OCI-LY7 (cell line): ENCODE data around the gene FBXO36. TPM values are rescaled to one million over a fixed set of nuclear protein-coding genes. Genes with fewer than 3 reads are reported as not detected.
A peak's percentile ranks its signal among the peaks of the same experiment; 100 is the strongest.

Source experiments
- BruUV-seq: library from RNA; stranded (reverse); fragments of 400-500 nt; replicated peaks from 2 replicates; lab custom pipeline; 2021; lab: Mats Ljungman, UMichigan
- CTCF ChIA-PET: fragments of 300-600 bp; sonication (Branson Sonifier 250); formaldehyde crosslinking; loops from one replicate; lab custom pipeline; 2022; ENCODE audit warnings: antibody characterized with exemption; ENCODE audit not compliant: unreplicated experiment; lab: Charles Lee
- POLR2A ChIA-PET: fragments of 300-600 bp; sonication (Branson Sonifier 250); formaldehyde crosslinking; loops from one replicate; lab custom pipeline; 2022; ENCODE audit warnings: antibody characterized with exemption; lab: Charles Lee
- DNase-seq: peaks from one replicate; pipeline ENCODE4 v3.0.0-alpha.2; 2015; ENCODE audit warnings: low spot score
- H2AFZ ChIP-seq: fragments of 200-600 bp; sonication (generic), shearing (Covaris generic); 2 replicates; pipeline ENCODE4 v1.6.1; 2014; ENCODE audit warnings: mild to moderate bottlenecking, antibody characterized with exemption, low read length, moderate library complexity
- H3K27ac ChIP-seq: fragments of 200-600 bp; sonication (generic); 2 replicates; pipeline ENCODE4 v1.5.1; 2014; ENCODE audit warnings: mixed run types, low read depth, mild to moderate bottlenecking, moderate library complexity, low read length, inconsistent platforms; ENCODE audit not compliant: poor library complexity, severe bottlenecking
- H3K36me3 ChIP-seq: fragments of 200-600 bp; sonication (generic); 2 replicates; pipeline ENCODE4 v1.6.1; 2014; ENCODE audit warnings: mild to moderate bottlenecking, antibody characterized with exemption, low read length, moderate library complexity, mixed read lengths; ENCODE audit not compliant: insufficient read depth
- H3K4me1 ChIP-seq: fragments of 200-600 bp; sonication (generic); 2 replicates; pipeline ENCODE4 v1.5.1; 2014; ENCODE audit warnings: mild to moderate bottlenecking, low read length; ENCODE audit not compliant: insufficient read depth, poor library complexity, severe bottlenecking
- H3K4me2 ChIP-seq: fragments of 200-600 bp; sonication (generic); 2 replicates; pipeline ENCODE4 v1.6.1; 2014; ENCODE audit warnings: mild to moderate bottlenecking, low read length
- H3K4me3 ChIP-seq: fragments of 200-600 bp; sonication (generic); 2 replicates; pipeline ENCODE4 v1.5.1; 2014; ENCODE audit warnings: mild to moderate bottlenecking, low read depth, low read length; ENCODE audit not compliant: poor library complexity, severe bottlenecking
- H3K79me2 ChIP-seq: fragments of 200-600 bp; sonication (generic); 2 replicates; pipeline ENCODE4 v1.6.1; 2016; ENCODE audit warnings: low read depth, mild to moderate bottlenecking, low read length, moderate library complexity, mixed read lengths; ENCODE audit not compliant: insufficient read depth
- H3K9me2 ChIP-seq: fragments of 200-600 bp; sonication (generic); 2 replicates; pipeline ENCODE4 v1.6.1; 2016; ENCODE audit warnings: mild to moderate bottlenecking, low read length, mixed read lengths; ENCODE audit not compliant: insufficient read depth
- H3K9me3 ChIP-seq: fragments of 200-600 bp; sonication (generic); 2 replicates; pipeline ENCODE4 v1.6.1; 2014; ENCODE audit warnings: mild to moderate bottlenecking, mixed run types, low read length, mixed read lengths
- H4K20me1 ChIP-seq: fragments of 200-600 bp; sonication (generic); 2 replicates; pipeline ENCODE4 v1.6.1; 2014; ENCODE audit warnings: mild to moderate bottlenecking, antibody characterized with exemption, low read length, moderate library complexity, mixed read lengths; ENCODE audit not compliant: insufficient read depth
- EZH2phosphoT487 ChIP-seq: fragments of 200-600 bp; sonication (generic); IDR thresholded peaks from 2 replicates; pipeline ENCODE4 v1.6.1; 2018; ENCODE audit warnings: low read depth, borderline replicate concordance, mild to moderate bottlenecking, mixed run types, antibody characterized with exemption, low read length, moderate library complexity, mixed read lengths
- intact Hi-C: fragments of 100-400 bp; cut with micrococcal nuclease; formaldehyde crosslinking; loops from one replicate; pipeline ENCODE4 v1.10.0; 2022; ENCODE audit not compliant: unreplicated experiment
- total RNA-seq, 2 experiments: library from RNA; depleted of rRNA in 1 of 2; stranded (reverse); fragments of >200 nt in 1 of 2; shearing (Covaris generic) in 1 of 2; gene quantifications; 2 replicates each; pipeline ENCODE4 v1.2.3, GENCODE V29; 2014 to 2022
- TF ChIP-seq, protein P1 (sequence below): fragments of 200-600 bp; sonication (generic); conservative IDR thresholded peaks from 2 replicates; pipeline ENCODE4 v1.5.1; 2014; ENCODE audit warnings: mild to moderate bottlenecking, antibody characterized with exemption, low read length, moderate library complexity, mixed read lengths

Gene FBXO36
- total RNA-seq, 2 experiments from 2014 or later: 2.5 to 2.6 TPM

GRCh38 chr2:229910147-229910831 is 12.0 kb upstream of the FBXO36 start:
- peaks cover 39% of the 10 kb centered on the region for H3K36me3 ChIP-seq
- CTCF ChIA-PET: no interaction called here
- H3K9me3 ChIP-seq: no peaks in the 10 kb centered on the region
- peaks cover 31% of the 10 kb centered on the region for H3K4me1 ChIP-seq
- H2AFZ ChIP-seq: no peak overlapping the region
- H3K27ac ChIP-seq: no peak overlapping the region
- H3K79me2 ChIP-seq: peaks cover 79% of the 10 kb centered on the region
- POLR2A ChIA-PET: interaction anchor here (0.8 to 1.7 kb wide), 3 partner anchors 10 to 14 kb away, joined by 3 to 10 read pairs (median 4); partner anchors contain the start of genes FBXO36 and TRIP12
- intact Hi-C loops: loop anchor here (2.0 kb wide), 1 partner anchor 109 kb away; no protein-coding TSS in a partner anchor
- peak overlapping the region; percentile 26; the same call in 1 of the 2 replicates for H3K4me2 ChIP-seq
- DNase-seq: no peak
- H4K20me1 ChIP-seq: peaks cover 44% of the 10 kb centered on the region
- no peaks in the 10 kb centered on the region for H3K9me2 ChIP-seq
- no peak overlapping the region for H3K4me3 ChIP-seq
- BruUV-seq: no TSS peak
- TF ChIP-seq, protein P1, sequence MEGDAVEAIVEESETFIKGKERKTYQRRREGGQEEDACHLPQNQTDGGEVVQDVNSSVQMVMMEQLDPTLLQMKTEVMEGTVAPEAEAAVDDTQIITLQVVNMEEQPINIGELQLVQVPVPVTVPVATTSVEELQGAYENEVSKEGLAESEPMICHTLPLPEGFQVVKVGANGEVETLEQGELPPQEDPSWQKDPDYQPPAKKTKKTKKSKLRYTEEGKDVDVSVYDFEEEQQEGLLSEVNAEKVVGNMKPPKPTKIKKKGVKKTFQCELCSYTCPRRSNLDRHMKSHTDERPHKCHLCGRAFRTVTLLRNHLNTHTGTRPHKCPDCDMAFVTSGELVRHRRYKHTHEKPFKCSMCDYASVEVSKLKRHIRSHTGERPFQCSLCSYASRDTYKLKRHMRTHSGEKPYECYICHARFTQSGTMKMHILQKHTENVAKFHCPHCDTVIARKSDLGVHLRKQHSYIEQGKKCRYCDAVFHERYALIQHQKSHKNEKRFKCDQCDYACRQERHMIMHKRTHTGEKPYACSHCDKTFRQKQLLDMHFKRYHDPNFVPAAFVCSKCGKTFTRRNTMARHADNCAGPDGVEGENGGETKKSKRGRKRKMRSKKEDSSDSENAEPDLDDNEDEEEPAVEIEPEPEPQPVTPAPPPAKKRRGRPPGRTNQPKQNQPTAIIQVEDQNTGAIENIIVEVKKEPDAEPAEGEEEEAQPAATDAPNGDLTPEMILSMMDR: no peak
- TF ChIP-seq EZH2phosphoT487: no peak

- H3K27ac ChIP-seq: no peak overlapping the region
- H4K20me1 ChIP-seq: peaks cover 44% of the 10 kb centered on the region
- no peaks in the 10 kb centered on the region for H3K9me3 ChIP-seq
- H3K36me3 ChIP-seq: peaks cover 39% of the 10 kb centered on the region
- H3K79me2 ChIP-seq: peaks cover 85% of the 10 kb centered on the region
- H3K4me1 ChIP-seq: peaks cover 31% of the 10 kb centered on the region
- H3K9me2 ChIP-seq: no peaks in the 10 kb centered on the region
- CTCF ChIA-PET: no interaction called here
- H2AFZ ChIP-seq: no peak overlapping the region
- intact Hi-C loops: loop anchor here (2.0 kb wide), 1 partner anchor 110 kb away; no protein-coding TSS in a partner anchor
- peak overlapping the region; percentile 28 for H3K4me2 ChIP-seq
- DNase-seq: peak; percentile 64
- no peak overlapping the region for H3K4me3 ChIP-seq
- BruUV-seq: no TSS peak
- POLR2A ChIA-PET: interaction anchor here (0.6 to 2.2 kb wide), 6 partner anchors 8 to 567 kb away, joined by 3 to 10 read pairs (median 4); partner anchors contain the start of genes FBXO36 and TRIP12
- TF ChIP-seq EZH2phosphoT487: no peak
- TF ChIP-seq, protein P1: peak; percentile 79
These were observed 11.4 kb upstream of the FBXO36 start for GRCh38 chr2:229910832-229911412.

DNA sequence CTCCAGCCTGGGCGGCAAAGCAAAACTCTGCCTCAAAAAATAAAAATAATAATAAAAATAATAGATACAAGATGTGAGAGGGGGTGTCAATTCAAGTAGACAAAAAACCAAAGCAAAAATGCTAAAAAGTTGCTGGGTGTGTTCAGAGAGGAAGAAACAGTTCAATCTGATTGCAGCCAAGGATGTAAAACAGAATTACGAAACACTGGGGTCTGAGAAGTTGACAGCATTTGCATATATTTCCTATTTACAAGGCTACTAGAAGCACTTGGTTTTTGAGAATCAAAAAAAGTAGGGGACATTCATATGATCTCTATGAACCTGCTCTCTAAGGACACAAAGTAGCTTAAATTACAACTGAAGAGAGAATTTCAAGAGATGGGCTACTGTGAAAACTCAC is 8.1 kb upstream of the FBXO36 start:
- TF ChIP-seq EZH2phosphoT487: no peak
- TF ChIP-seq, protein P1: no peak
- no peak overlapping the region for H3K4me3 ChIP-seq
- no peak for DNase-seq
- H3K27ac ChIP-seq: no peak overlapping the region
- peaks cover 97% of the 10 kb centered on the region for H3K79me2 ChIP-seq
- H3K9me3 ChIP-seq: no peaks in the 10 kb centered on the region
- H3K4me2 ChIP-seq: peak overlapping the region; percentile 38; the same call in 1 of the 2 replicates
- H3K4me1 ChIP-seq: peaks cover 27% of the 10 kb centered on the region
- H3K9me2 ChIP-seq: no peaks in the 10 kb centered on the region
- ChIA-PET POLR2A (no interaction called here), CTCF (no interaction called here)
- H2AFZ ChIP-seq: no peak overlapping the region
- H4K20me1 ChIP-seq: peaks cover 57% of the 10 kb centered on the region
- intact Hi-C loops: no loop called here
- peaks cover 46% of the 10 kb centered on the region for H3K36me3 ChIP-seq
- BruUV-seq: no TSS peak
